Epithelial cell of proximal tubule (primary cell): ENCODE data around the gene PYM1. TPM values are rescaled to one million over a fixed set of nuclear protein-coding genes. Genes with fewer than 3 reads are reported as not detected.

Source experiments
- DNase-seq: peaks from one replicate; pipeline ENCODE4 v3.0.0-alpha.2; 2011; ENCODE audit warnings: low read depth
- H3K4me3 ChIP-seq: 2 replicates; pipeline ENCODE4 v1.5.1; 2011; ENCODE audit warnings: low read depth, mild to moderate bottlenecking, low read length
- CTCF ChIP-seq: conservative IDR thresholded peaks from 2 replicates; pipeline ENCODE4 v1.5.1; 2012; ENCODE audit warnings: low read depth, mild to moderate bottlenecking, low read length
- total RNA-seq: library from RNA; depleted of rRNA; stranded (reverse); fragments of >200 nt; gene quantifications from 2 replicates; pipeline ENCODE4 v1.2.3, GENCODE V29; 2015

Gene PYM1
- total RNA-seq, 1 donor from 2014 or later: 56.0 TPM

GRCh38 chr12:55933169-55933798 lies 5.6 kb upstream of the PYM1 start:
- TF ChIP-seq CTCF: no peak
- DNase-seq: no peak

GRCh38 chr12:55932551-55932910 lies 4.8 kb upstream of the PYM1 start:
- no peak for TF ChIP-seq CTCF
- H3K4me3 ChIP-seq: peak overlapping the region; percentile 83
- DNase-seq: no peak

More at GRCh38 chr12:55933169-55933798, 5.6 kb upstream of the PYM1 start:
- peak overlapping the region; percentile 83 for H3K4me3 ChIP-seq

- no peak for DNase-seq
- peak overlapping the region; percentile 83 for H3K4me3 ChIP-seq
- TF ChIP-seq CTCF: no peak
Measured at GRCh38 chr12:55931780-55932550, 4.3 kb upstream of the PYM1 start.

- H3K4me3 ChIP-seq: peak overlapping the region; percentile 83
- no peak for TF ChIP-seq CTCF
- DNase-seq: no peak
Measured at GRCh38 chr12:55931317-55931779, 3.7 kb upstream of the PYM1 start.

GRCh38 chr12:55930771-55931316 lies 3.1 kb upstream of the PYM1 start, which contains the start of gene DGKA:
Gene DGKA, plus strand, starts transcription at chr12:55931162. Its CDS starts 5,342 bp downstream, at chr12:55936504.
- peak within 1 kb of the TSS; percentile 83 for H3K4me3 ChIP-seq
- peak; percentile 70 for TF ChIP-seq CTCF
- no peak for DNase-seq

- no peak overlapping the region for H3K4me3 ChIP-seq
- DNase-seq: no peak
- TF ChIP-seq CTCF: no peak
Measured at GRCh38 chr12:55929306-55929791, 1.7 kb upstream of the PYM1 start.
